DND-41 (cell line): ENCODE measurements around the gene OSBPL7.

Experiments used
- EZH2 ChIP-seq: IDR thresholded peaks from 3 replicates; pipeline ENCODE4 v1.6.1; 2012; ENCODE audit warnings: borderline replicate concordance, low read depth, mild to moderate bottlenecking, moderate library complexity, low read length, inconsistent platforms; ENCODE audit not compliant: severe bottlenecking
- TF ChIP-seq, protein P1 (sequence below): IDR thresholded peaks from 2 replicates; pipeline ENCODE4 v1.5.1; 2012; ENCODE audit warnings: borderline replicate concordance, low read length, moderate library complexity, mild to moderate bottlenecking; ENCODE audit not compliant: poor library complexity, severe bottlenecking; ENCODE audit errors: extremely low read depth

DNA sequence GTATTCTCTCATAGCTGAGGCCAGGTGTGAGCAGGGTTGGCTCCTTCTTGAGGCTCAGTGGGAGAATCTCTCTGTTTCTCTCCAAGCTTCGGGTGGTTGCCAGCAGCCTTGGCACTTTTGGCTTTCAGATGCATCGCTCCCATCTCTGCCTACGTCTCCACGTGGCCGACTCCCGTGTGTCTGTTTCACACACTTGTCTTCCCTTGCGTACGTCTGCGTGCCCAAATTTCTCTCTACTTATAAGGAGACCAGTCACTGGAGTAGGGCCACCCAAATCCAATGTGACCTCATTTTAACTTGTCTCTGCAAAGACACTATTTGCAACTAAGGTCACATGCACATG lies 14.7 kb downstream of the OSBPL7 start:
- TF ChIP-seq, protein P1, sequence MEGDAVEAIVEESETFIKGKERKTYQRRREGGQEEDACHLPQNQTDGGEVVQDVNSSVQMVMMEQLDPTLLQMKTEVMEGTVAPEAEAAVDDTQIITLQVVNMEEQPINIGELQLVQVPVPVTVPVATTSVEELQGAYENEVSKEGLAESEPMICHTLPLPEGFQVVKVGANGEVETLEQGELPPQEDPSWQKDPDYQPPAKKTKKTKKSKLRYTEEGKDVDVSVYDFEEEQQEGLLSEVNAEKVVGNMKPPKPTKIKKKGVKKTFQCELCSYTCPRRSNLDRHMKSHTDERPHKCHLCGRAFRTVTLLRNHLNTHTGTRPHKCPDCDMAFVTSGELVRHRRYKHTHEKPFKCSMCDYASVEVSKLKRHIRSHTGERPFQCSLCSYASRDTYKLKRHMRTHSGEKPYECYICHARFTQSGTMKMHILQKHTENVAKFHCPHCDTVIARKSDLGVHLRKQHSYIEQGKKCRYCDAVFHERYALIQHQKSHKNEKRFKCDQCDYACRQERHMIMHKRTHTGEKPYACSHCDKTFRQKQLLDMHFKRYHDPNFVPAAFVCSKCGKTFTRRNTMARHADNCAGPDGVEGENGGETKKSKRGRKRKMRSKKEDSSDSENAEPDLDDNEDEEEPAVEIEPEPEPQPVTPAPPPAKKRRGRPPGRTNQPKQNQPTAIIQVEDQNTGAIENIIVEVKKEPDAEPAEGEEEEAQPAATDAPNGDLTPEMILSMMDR: no peak
- no peak for TF ChIP-seq EZH2
